Colon (tissue), 2 donors: ENCODE results near the gene SLC24A1.

Experiments
- FAIRE-seq: peaks from 2 replicates; lab custom pipeline; 2012; peaks lifted over from hg19 to GRCh38; lab: Jason Lieb, UNC
- donor health status: control.
- donor health status: control.

SLC24A1 gene

DNA sequence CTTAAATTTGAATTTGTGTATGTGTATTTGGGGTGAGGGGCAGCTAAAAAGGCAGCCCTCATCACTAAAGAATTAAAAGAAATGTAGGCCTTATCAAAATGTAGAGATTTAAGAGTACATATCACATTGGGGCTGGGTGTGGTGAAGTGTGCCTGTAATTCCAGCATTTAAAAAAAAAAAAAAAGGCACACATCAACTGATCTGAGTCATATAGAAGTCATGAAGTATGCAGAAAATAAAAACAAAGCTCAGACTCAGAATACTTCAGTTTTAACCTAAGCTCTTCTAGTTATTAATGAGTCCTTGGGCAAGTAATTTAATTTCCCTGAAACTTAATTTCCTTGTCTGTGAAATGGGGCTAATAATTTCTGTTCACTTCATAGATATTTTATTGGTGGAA lies 31.6 kb downstream of the SLC24A1 start:
- no peak for FAIRE-seq

DNA sequence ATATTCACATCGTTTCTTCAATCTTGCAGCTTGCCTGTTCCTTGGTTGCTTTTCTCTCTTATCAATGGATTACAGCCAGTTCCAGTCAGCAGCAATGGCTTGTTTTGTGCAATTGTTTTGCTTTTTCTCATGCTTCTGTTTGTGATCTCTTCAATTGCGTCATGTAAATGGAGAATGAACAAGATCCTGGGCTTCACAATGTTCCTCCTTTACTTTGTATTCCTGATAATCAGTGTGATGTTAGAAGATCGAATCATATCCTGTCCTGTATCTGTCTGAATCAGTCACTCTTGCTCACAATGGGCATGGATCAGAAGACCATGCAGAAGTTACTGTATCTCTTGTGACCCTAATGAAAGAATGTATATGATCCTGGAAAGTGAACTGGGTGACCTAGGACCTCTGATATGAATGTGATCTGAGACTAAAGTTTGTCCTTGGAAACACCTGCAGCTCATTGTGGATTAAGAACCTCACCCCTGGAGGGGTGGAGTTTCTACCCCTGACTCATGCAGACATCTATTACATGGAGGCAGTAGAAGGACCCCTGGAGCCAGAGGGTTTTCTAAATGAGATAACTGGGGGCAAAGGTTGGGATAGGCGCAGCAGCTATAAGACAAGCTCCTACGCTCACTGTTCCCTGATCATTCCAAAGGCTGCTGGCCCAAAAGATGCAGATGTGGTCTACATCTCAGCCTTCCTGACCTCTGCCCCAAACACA lies 32.2 kb downstream of the SLC24A1 start:
- FAIRE-seq = no peak

DNA sequence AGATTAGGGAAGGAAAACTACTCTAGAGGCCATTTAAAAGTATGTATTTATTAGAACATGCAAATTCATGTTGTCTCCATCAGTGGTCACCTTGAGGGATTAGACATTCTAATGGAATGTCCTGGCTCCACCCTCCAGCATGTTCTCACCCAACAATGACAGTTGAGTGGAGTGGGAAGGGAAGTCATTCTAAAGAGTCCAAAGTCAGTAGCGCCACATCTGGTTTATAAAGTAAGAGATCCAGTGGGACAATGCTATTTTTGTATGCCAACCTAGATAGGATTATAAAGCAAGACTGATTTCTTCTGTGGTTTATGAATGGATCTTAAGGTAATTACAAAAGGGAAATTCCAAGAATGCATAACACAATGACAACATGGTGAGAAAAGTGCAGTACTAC lies 33.3 kb downstream of the SLC24A1 start:
- no peak for FAIRE-seq

DNA sequence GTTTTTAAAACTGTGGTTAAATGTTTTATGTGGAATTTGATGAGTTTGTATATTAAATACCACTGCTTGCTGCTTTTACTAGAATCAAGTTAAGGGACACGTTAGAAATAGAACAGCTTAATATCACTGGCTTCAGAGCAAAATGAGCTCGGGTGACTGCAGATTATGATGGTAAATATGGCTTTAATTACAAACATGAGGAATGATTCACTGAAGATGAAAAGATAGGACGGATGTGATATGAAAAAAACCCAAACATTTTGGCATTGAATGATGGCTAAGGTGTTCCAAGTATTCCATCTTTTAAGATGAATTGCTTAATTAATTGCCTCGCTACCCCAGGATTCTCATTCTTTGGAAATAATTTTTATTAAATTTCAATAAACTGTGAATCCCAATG lies 33.7 kb downstream of the SLC24A1 start:
- no peak for FAIRE-seq

DNA sequence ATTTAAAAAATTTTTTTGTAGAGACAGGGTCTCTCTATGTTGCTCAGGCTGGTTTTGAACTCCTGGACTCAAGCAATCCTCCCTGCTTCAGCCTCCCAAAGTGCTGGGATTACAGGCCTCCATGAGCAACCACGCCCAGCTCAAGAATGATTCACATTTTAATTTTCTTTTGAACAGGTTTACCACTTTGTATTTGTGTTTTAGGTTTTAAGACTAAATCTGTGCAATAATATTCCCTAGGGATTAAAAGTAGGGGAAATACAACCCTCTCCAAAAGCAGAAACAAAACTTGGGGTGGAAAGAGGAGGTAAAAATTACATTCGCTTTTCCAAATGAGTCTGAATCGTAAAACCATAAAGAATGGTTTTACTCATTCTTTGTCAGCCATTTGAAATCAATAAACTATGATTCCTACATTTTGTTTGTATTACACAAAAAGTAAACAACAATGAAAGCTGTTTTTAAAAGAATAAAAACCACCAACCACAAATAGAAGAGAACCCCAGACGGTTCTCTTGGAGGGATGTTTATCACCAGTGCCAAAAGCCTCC lies 37.8 kb downstream of the SLC24A1 start:
- no peak for FAIRE-seq

DNA sequence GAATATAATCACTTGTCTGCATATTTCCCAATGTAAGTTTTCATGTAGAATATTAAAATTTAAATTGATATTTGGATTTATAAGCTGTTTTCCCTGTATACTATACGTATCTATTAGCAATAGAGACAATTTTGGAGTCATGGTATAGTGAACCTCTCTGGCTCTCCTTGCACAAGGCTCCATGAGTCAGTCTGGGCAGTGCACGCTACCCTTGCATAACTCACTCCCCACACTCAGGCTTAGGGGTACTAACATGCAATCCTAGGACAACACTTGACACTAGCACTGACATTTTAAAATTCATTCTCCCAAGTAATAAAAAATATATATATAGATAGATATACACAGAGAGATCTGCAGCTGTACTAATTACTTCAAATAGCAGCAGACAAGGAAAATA lies 39.2 kb downstream of the SLC24A1 start:
- no peak for FAIRE-seq

DNA sequence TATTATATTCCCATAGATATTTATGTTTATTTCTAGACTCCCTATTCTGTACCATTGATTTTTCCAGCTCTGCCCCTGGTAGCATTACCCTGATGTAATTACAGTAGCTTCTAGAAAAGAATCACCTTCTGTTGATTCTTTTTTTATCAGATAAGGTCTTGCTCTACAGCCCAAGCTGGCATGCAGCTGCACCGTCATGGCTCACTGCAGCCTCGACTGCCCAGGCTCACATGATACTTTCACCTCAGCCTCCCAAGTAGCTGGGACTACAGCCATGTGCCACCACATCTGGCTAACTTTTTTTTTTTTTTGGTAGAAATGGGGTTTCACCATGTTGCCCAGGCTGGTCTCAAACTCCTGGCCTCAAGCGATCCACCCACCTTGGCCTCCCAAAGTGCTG lies 41.8 kb downstream of the SLC24A1 start:
- FAIRE-seq = no peak

DNA sequence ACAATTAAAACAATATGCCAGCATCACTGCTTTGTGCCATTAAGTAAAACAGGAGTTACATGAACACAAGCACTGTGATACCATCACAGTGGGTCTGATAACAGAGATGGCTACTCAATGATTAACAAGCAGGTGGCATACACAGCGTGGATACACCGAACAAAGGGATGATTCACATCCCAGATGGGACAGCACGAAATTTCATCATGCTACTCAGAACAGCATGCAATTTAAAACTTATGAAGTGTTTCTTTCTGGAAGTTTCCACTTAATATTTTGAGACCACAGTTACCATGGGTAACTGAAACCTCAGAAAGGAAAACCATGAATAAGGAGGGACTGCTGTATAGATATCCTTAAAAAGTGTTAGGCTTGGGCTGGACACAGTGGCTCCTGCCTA lies 44.5 kb downstream of the SLC24A1 start:
- no peak for FAIRE-seq

DNA sequence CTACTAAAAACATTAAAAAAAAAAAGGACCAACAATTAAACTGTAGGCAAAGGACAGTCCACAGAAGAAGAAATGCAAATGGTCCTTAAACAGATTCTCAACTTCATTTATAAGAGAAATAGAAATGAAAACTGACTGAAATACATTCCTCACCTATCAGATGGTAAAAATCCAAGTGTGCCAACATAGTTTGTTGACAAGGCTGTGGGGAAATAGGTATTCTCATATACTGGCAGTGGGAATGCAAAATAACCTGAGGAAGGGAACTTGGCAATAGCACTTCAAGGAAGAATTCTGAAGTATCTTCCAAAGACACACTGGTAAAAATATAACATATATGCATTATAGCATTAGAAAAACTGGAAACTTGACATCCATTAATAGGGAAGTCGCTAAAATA lies 53.8 kb downstream of the SLC24A1 start:
- no peak for FAIRE-seq

DNA sequence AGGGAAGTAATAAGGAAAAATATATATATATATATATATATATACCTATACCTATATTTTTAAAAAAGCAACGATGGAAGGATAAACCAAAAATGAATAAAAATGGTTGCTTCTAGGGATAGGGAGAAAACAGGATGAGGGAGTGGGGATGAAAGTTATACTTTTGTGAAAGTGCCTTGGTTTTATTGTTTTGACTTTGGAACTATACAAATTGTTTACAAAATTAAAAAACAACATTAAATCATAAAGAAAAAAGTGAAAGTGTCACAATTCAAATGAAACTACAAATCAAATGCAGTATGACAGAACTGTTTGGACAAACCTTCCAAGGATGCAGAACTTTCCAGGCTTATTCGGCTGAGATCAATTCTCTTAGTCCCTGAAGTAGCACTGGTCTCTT lies 54.4 kb downstream of the SLC24A1 start:
- FAIRE-seq = no peak

DNA sequence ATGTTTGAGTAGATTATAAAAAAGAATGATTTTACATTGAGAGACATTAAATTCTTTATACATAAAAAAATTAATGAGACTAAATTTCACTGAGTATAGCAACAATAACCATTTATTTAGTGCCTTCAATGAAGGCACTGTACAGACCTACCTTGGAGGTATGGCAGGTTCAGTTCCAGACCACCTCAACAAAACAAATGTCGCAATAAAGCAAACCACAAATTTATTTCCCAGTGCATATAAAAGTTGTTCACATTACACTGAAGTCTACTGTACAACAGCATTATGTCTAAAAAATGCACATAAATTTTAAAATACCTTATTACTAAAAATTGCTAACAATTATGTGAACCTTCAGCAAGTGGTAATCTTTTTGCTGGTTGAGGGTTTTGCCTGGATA lies 58.8 kb downstream of the SLC24A1 start:
- no peak for FAIRE-seq

DNA sequence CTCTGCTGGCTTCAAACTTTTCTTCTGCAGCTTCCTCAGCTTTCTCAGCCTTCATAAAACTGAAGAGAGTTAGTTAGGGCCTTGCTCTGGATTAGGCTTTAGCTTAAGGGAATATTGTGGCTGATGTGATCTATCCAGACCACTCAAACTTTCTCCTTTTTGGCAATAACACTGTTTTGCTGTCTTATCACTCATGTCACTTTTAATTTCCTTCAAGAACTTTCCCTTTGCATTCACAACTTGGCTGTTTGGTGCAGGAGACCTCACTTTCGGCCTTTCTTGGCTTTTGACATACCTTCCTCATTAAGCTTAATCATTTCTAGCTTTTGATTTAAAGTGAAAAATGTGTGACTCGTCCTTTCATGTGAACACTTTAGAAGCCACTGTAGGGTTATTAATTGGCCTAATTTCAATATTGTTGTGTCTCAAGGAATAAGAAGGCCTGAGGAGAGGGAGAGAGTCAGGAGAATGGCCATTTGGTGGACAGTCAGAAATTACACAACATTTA lies 60.7 kb downstream of the SLC24A1 start:
- no peak for FAIRE-seq

DNA sequence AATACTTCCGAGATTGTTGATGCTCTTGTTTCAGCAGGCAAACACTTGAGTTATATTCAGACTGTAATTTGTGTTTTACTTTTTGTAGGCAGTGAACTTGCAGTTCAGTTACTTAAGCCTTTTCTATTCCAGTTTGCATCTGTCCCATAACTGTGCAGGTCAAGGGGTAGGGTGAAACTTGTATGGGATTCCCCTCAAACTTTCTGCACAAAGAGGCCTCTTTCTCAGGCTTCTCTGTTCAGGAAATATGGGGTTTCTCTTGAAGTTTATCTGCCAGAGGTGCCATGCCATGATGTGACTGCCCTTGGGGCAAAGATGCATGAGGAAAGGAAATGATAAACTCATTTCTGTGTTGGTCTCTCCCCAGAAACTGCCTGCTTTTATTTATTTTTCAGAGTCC lies 66.7 kb downstream of the SLC24A1 start:
- no peak for FAIRE-seq

DNA sequence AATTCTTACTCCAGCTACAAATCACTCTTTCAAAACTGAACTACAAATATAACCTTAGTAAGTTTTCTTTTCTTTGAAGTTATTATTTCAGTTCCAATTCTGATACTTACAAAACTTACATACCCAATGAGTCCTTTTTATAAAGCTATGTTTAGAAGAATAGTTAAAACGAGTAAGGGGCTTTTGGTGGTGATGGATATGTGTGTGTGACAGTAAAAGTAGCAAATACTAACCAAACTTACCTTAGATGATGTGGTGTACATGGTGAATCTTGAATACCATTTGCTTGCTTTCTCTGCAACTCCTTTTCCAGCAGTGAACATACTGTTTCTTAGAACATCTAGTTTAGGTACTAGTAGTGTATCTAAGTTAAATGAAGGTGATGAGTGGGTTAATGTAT lies 68.4 kb downstream of the SLC24A1 start:
- FAIRE-seq = no peak

DNA sequence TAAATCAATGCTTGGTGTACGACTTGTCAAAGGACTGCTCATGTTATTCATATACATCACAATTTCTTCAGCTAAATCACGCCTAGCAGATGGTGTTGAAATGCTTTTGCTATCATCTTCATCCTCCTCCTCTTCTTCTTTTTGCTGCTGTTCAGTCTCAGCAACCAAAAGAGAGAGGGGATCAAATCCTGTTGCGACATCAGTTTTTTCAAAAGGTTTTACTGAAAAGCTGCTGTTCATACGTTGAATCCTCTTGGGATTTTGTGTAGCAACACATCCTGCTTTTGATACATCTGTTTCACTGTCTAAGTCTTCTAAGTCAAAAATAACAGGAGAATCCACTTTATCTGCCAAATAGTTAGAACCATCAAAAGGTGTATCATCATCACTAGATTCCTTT lies 69.0 kb downstream of the SLC24A1 start:
- no peak for FAIRE-seq

DNA sequence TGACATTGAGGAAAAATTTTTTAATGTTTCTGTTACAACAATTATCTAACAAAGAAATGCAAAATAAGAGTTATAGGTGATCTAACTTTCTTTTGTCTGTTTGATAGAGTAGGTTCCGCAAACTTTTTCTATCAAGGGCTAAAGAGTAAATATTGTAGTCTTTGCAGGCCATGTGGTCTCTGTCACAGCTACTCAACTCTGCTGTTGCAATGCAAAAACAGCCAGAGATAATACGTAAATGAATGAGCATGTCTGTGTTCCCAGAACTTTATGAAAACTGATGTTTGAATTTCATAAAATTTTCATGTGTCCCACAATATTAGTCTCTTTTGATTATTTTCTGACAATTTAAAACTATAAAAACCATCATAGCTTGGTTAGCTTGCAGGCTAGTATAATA lies 73.3 kb downstream of the SLC24A1 start:
- no peak for FAIRE-seq
